MCF 10A (cell line): ENCODE measurements around the gene SLC5A9. TPM values are rescaled to one million over a fixed set of nuclear protein-coding genes. Genes with fewer than 3 reads are reported as not detected.

Source experiments
- BruUV-seq: library from RNA; stranded (reverse); fragments of 400-500 nt; replicated peaks from 2 replicates; lab custom pipeline; 2021; lab: Mats Ljungman, UMichigan
- CTCF ChIA-PET: fragments of 300-600 bp; sonication (Branson Sonifier 250); formaldehyde crosslinking; extraction: SDS; loops from one replicate; lab custom pipeline; 2021; ENCODE audit warnings: antibody characterized with exemption, inconsistent platforms; lab: Yijun Ruan, JAX
- POLR2A ChIA-PET: fragments of 300-600, 350-650 bp; sonication (Branson Sonifier 250); formaldehyde crosslinking; extraction: SDS; loops from one replicate; lab custom pipeline; 2020; ENCODE audit warnings: antibody characterized with exemption, inconsistent platforms; lab: Yijun Ruan, JAX
- DNase-seq: peaks from one replicate; pipeline ENCODE4 v3.0.0-alpha.2; 2018; ENCODE audit not compliant: unreplicated experiment
- H3K27ac Mint-ChIP-seq: one replicate; pipeline ENCODE4 v1.8.0; 2022; ENCODE audit warnings: mild to moderate bottlenecking, low read depth, mixed read lengths; ENCODE audit not compliant: unreplicated experiment
- H3K27me3 Mint-ChIP-seq: one replicate; pipeline ENCODE4 v1.8.0; 2022; ENCODE audit warnings: mixed read lengths; ENCODE audit not compliant: insufficient read depth, unreplicated experiment
- H3K36me3 Mint-ChIP-seq: one replicate; pipeline ENCODE4 v1.8.0; 2022; ENCODE audit warnings: mild to moderate bottlenecking, moderate library complexity, mixed read lengths; ENCODE audit not compliant: insufficient read depth, unreplicated experiment
- H3K4me1 Mint-ChIP-seq: one replicate; pipeline ENCODE4 v1.8.0; 2022; ENCODE audit warnings: mixed read lengths; ENCODE audit not compliant: insufficient read depth, unreplicated experiment
- H3K4me3 Mint-ChIP-seq: one replicate; pipeline ENCODE4 v1.8.0; 2022; ENCODE audit warnings: mild to moderate bottlenecking, moderate library complexity, mixed read lengths; ENCODE audit not compliant: unreplicated experiment
- H3K9me3 Mint-ChIP-seq: one replicate; pipeline ENCODE4 v1.8.0; 2022; ENCODE audit warnings: mixed read lengths; ENCODE audit not compliant: unreplicated experiment
- intact Hi-C: fragments of 100-400 bp; cut with micrococcal nuclease; formaldehyde crosslinking; loops from 2 replicates; pipeline ENCODE4 v1.14.1; 2022
- total RNA-seq: library from RNA; stranded (reverse); gene quantifications from 2 replicates; pipeline ENCODE4 v1.2.3, GENCODE V29; 2022
- TF ChIP-seq, protein P1 (sequence below): fragments of 200-600 bp; IDR thresholded peaks from one replicate; pipeline ENCODE4 v1.8.0; 2022; ENCODE audit warnings: antibody characterized with exemption, mild to moderate bottlenecking; ENCODE audit not compliant: unreplicated experiment

Gene SLC5A9
- total RNA-seq, 1 experiment from 2014 or later: not detected

- no peaks in the 10 kb centered on the region for H3K36me3 Mint-ChIP-seq
- BruUV-seq: no TSS peak
- POLR2A ChIA-PET: no interaction called here
- H3K4me1 Mint-ChIP-seq: peaks cover 13% of the 10 kb centered on the region
- TF ChIP-seq, protein P1, sequence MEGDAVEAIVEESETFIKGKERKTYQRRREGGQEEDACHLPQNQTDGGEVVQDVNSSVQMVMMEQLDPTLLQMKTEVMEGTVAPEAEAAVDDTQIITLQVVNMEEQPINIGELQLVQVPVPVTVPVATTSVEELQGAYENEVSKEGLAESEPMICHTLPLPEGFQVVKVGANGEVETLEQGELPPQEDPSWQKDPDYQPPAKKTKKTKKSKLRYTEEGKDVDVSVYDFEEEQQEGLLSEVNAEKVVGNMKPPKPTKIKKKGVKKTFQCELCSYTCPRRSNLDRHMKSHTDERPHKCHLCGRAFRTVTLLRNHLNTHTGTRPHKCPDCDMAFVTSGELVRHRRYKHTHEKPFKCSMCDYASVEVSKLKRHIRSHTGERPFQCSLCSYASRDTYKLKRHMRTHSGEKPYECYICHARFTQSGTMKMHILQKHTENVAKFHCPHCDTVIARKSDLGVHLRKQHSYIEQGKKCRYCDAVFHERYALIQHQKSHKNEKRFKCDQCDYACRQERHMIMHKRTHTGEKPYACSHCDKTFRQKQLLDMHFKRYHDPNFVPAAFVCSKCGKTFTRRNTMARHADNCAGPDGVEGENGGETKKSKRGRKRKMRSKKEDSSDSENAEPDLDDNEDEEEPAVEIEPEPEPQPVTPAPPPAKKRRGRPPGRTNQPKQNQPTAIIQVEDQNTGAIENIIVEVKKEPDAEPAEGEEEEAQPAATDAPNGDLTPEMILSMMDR: no peak
- intact Hi-C loops: no loop called here
- peak; percentile 50 for DNase-seq
- no peaks in the 10 kb centered on the region for H3K27me3 Mint-ChIP-seq
- no peak overlapping the region for H3K27ac Mint-ChIP-seq
- CTCF ChIA-PET: interaction anchor here (0.8 to 3.2 kb wide), 3 partner anchors 14 to 107 kb away, joined by 3 to 20 read pairs (median 3); no protein-coding TSS in a partner anchor
- H3K4me3 Mint-ChIP-seq: no peak overlapping the region
- no peaks in the 10 kb centered on the region for H3K9me3 Mint-ChIP-seq
These were observed 4.7 kb upstream of the SLC5A9 start for GRCh38 chr1:48217856-48218255.

- CTCF ChIA-PET: interaction anchor here (0.5 to 3.1 kb wide), 7 partner anchors 11 to 375 kb away, joined by 3 to 16 read pairs (median 3); no protein-coding TSS in a partner anchor
- intact Hi-C loops: no loop called here
- Mint-ChIP-seq H3K4me1 (peaks cover 13% of the 10 kb centered on the region), H3K36me3 (no peaks in the 10 kb centered on the region), H3K27me3 (no peaks in the 10 kb centered on the region), H3K9me3 (no peaks in the 10 kb centered on the region), H3K27ac (no peak overlapping the region), H3K4me3 (no peak overlapping the region)
- DNase-seq: no peak
- TF ChIP-seq, protein P1: no peak
- POLR2A ChIA-PET: no interaction called here
- BruUV-seq: no TSS peak
These were observed 2.7 kb upstream of the SLC5A9 start for GRCh38 chr1:48219803-48220202.

DNA sequence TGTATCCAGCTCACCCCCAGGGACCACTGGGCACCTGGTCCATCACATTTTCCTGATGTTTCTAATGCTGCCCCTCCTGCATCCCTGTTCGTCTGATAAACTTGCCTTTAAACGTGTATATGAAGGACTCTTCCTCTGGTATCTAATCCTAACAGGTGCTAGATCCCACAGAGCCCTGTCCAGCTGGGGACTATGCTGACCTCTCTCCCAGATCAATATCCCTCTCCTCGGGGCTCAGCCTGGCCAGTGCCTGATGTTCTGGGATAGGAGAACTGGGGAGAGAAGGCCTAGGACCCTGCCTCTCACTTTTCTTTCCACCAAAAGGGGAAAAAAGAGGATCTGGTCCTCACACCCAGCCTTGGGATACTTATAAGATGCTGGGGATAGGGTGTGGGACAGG lies 1.4 kb upstream of the SLC5A9 start:
- Mint-ChIP-seq H3K27me3 (no peaks in the 10 kb centered on the region), H3K36me3 (no peaks in the 10 kb centered on the region), H3K4me3 (no peak overlapping the region), H3K27ac (peak overlapping the region; percentile 26), H3K9me3 (no peaks in the 10 kb centered on the region), H3K4me1 (peaks cover 13% of the 10 kb centered on the region)
- TF ChIP-seq, protein P1: no peak
- POLR2A ChIA-PET: interaction anchor here (1.5 kb wide), 1 partner anchor 18 kb away, joined by 3 read pairs; no protein-coding TSS in a partner anchor
- CTCF ChIA-PET: interaction anchor here (0.8 to 3.1 kb wide), 3 partner anchors 16 to 181 kb away, joined by 4 to 16 read pairs (median 4); no protein-coding TSS in a partner anchor
- no TSS peak for BruUV-seq
- intact Hi-C loops: no loop called here
- DNase-seq: no peak

GRCh38 chr1:48221657-48222056 lies 859 bp upstream of the SLC5A9 start:
- Mint-ChIP-seq H3K27me3 (no peaks in the 10 kb centered on the region), H3K9me3 (no peaks in the 10 kb centered on the region), H3K4me1 (peaks cover 13% of the 10 kb centered on the region), H3K4me3 (no peak overlapping the region), H3K27ac (no peak overlapping the region), H3K36me3 (no peaks in the 10 kb centered on the region)
- ChIA-PET POLR2A (interaction anchor here (1.5 kb wide), 1 partner anchor 18 kb away, joined by 3 read pairs; no protein-coding TSS in a partner anchor), CTCF (interaction anchor here (1.4 to 3.1 kb wide), 2 partner anchors 15 to 113 kb away, joined by 4 to 16 read pairs; no protein-coding TSS in a partner anchor)
- TF ChIP-seq, protein P1: no peak
- intact Hi-C loops: no loop called here
- DNase-seq: no peak
- BruUV-seq: no TSS peak
